ENCODE data around the gene CDX1.

The CDX1 gene

GRCh38 chr5:150120617-150121447 is 45.7 kb upstream of the CDX1 start:
- Histone ChIP-seq H3K4me1 (ENCODE audit: control insufficient read depth in 1 of 2, insufficient read depth in 1 of 2, low read depth in 1 of 2, low read length in 1 of 2) (peaks cover 0 to 3% of the 10 kb centered on the region in 2 experiments), H3K9me3 (no peaks in the 10 kb centered on the region), H3K27ac (no peak overlapping the region), H3K36me3 (no peaks in the 10 kb centered on the region), H3K4me3 (ENCODE audit: low read depth in 1 of 2, low read length in 1 of 2) (no peak overlapping the region), H3K27me3 (no peaks in the 10 kb centered on the region)
- TF ChIP-seq CTCF (IDR thresholded peaks at IDR 0.05) = no peak

- Histone ChIP-seq H3K27ac (no peak overlapping the region), H3K36me3 (no peaks in the 10 kb centered on the region), H3K4me1 (ENCODE audit: control insufficient read depth in 1 of 2, insufficient read depth in 1 of 2, low read depth in 1 of 2, low read length in 1 of 2) (peaks cover 0 to 3% of the 10 kb centered on the region in 2 experiments), H3K9me3 (no peaks in the 10 kb centered on the region), H3K4me3 (ENCODE audit: low read depth in 1 of 2, low read length in 1 of 2) (no peak overlapping the region), H3K27me3 (no peaks in the 10 kb centered on the region)
- TF ChIP-seq CTCF (IDR thresholded peaks at IDR 0.05) = no peak
Observed at GRCh38 chr5:150121448-150122157, 45.0 kb upstream of the CDX1 start.

- H3K36me3 ChIP-seq = no peaks in the 10 kb centered on the region
Observed at GRCh38 chr5:150122158-150122510, 44.4 kb upstream of the CDX1 start.

GRCh38 chr5:150122536-150123481 is 43.8 kb upstream of the CDX1 start:
- Histone ChIP-seq H3K27me3 (no peaks in the 10 kb centered on the region), H3K4me1 (ENCODE audit: control insufficient read depth in 1 of 2, insufficient read depth in 1 of 2, low read depth in 1 of 2, low read length in 1 of 2) (peaks cover 0 to 3% of the 10 kb centered on the region in 2 experiments), H3K4me3 (ENCODE audit: low read depth in 1 of 2, low read length in 1 of 2) (no peak overlapping the region), H3K36me3 (no peaks in the 10 kb centered on the region), H3K27ac (no peak overlapping the region), H3K9me3 (no peaks in the 10 kb centered on the region)
- TF ChIP-seq CTCF (IDR thresholded peaks at IDR 0.05) = no peak

More at GRCh38 chr5:150122158-150122510, 44.4 kb upstream of the CDX1 start:
- Histone ChIP-seq H3K9me3 (no peaks in the 10 kb centered on the region), H3K27me3 (no peaks in the 10 kb centered on the region), H3K4me3 (ENCODE audit: low read depth in 1 of 2, low read length in 1 of 2) (no peak overlapping the region), H3K4me1 (ENCODE audit: control insufficient read depth in 1 of 2, insufficient read depth in 1 of 2, low read depth in 1 of 2, low read length in 1 of 2) (peaks cover 0 to 3% of the 10 kb centered on the region in 2 experiments), H3K27ac (no peak overlapping the region)
- no peak for TF ChIP-seq CTCF (IDR thresholded peaks at IDR 0.05)

- Histone ChIP-seq H3K4me3 (ENCODE audit: low read depth in 1 of 2, low read length in 1 of 2) (no peak overlapping the region), H3K9me3 (no peaks in the 10 kb centered on the region), H3K27ac (no peak overlapping the region), H3K4me1 (ENCODE audit: control insufficient read depth in 1 of 2, insufficient read depth in 1 of 2, low read depth in 1 of 2, low read length in 1 of 2) (peaks cover 0 to 3% of the 10 kb centered on the region in 2 experiments), H3K27me3 (no peaks in the 10 kb centered on the region), H3K36me3 (no peaks in the 10 kb centered on the region)
- no peak for TF ChIP-seq CTCF (IDR thresholded peaks at IDR 0.05)
Observed at GRCh38 chr5:150123542-150123941, 43.0 kb upstream of the CDX1 start.

All from neutrophil (primary cell).